Common myeloid progenitor, CD34-positive (primary cell): ENCODE data around the gene BHMT.
"Not testable (repeated sequence)": the region's sequence is repeated elsewhere in the genome, so short reads cannot be mapped to it uniquely, and the experiment has no call there.

Experiments used
- CTCF ChIA-PET: fragments of 350-600 bp; sonication (Branson Sonifier 250); formaldehyde crosslinking; loops from one replicate; lab custom pipeline; 2021; ENCODE audit warnings: antibody characterized with exemption; lab: Charles Lee
- POLR2A ChIA-PET: fragments of 350-600 bp; sonication (Branson Sonifier 250); formaldehyde crosslinking; loops from one replicate; lab custom pipeline; 2021; ENCODE audit warnings: antibody characterized with exemption; lab: Charles Lee
- DNase-seq, 3 donors: peaks; one replicate each; pipeline versions ENCODE4 v3.0.0 to v3.0.0-alpha.2; 2013
- H3K27ac ChIP-seq, 2 experiments: 1 replicate in 1 of 2; 2 replicates in 1 of 2; pipeline ENCODE4 v1.7.0; 2013; ENCODE audit warnings: inconsistent platforms in 2 of 2, low read length in 2 of 2, mild to moderate bottlenecking in 2 of 2, low read depth in 1 of 2, moderate library complexity in 1 of 2; ENCODE audit not compliant: severe bottlenecking in 2 of 2, insufficient read depth in 1 of 2, poor library complexity in 1 of 2
- H3K27me3 ChIP-seq, 5 experiments: replicated peaks in 2 of 5; 1 replicate in 3 of 5; 2 replicates in 2 of 5; pipeline versions ENCODE4 v1.6.1 to v1.7.0; 2013; ENCODE audit warnings: low read length in 4 of 5, mild to moderate bottlenecking in 2 of 5, moderate library complexity in 2 of 5, inconsistent platforms in 1 of 5; ENCODE audit not compliant: insufficient read depth in 5 of 5, control insufficient read depth in 4 of 5
- H3K36me3 ChIP-seq, 4 experiments: 1 replicate in 2 of 4; 2 replicates in 2 of 4; pipeline versions ENCODE4 v1.6.1 to v1.7.0; 2013; ENCODE audit warnings: low read length in 3 of 4, control low read depth in 1 of 4, mild to moderate bottlenecking in 1 of 4; ENCODE audit not compliant: control insufficient read depth in 4 of 4, insufficient read depth in 4 of 4
- H3K4me1 ChIP-seq, 4 experiments: 1 replicate in 3 of 4; 2 replicates in 1 of 4; pipeline versions ENCODE4 v1.6.1 to v1.7.1; 2013; ENCODE audit warnings: low read length in 3 of 4, mild to moderate bottlenecking in 3 of 4, control low read depth in 1 of 4, inconsistent platforms in 1 of 4, moderate library complexity in 1 of 4; ENCODE audit not compliant: control insufficient read depth in 4 of 4, insufficient read depth in 4 of 4; ENCODE audit errors: control extremely low read depth in 1 of 4
- H3K4me3 ChIP-seq, 7 experiments: 1 replicate in 4 of 7; 2 replicates in 3 of 7; pipeline versions ENCODE4 v1.5.1 to v1.7.0; 2013; ENCODE audit warnings: mild to moderate bottlenecking in 7 of 7, low read length in 6 of 7, moderate library complexity in 6 of 7, inconsistent platforms in 2 of 7, low read depth in 2 of 7, control low read depth in 1 of 7; ENCODE audit not compliant: insufficient read depth in 4 of 7, control insufficient read depth in 1 of 7; ENCODE audit errors: extremely low read depth in 1 of 7
- H3K9me3 ChIP-seq, 5 experiments: 1 replicate in 4 of 5; 2 replicates in 1 of 5; pipeline versions ENCODE4 v1.6.1 to v1.7.1; 2013; ENCODE audit warnings: low read length in 4 of 5, mild to moderate bottlenecking in 2 of 5, inconsistent platforms in 1 of 5, low read depth in 1 of 5, moderate library complexity in 1 of 5; ENCODE audit not compliant: control insufficient read depth in 4 of 5, insufficient read depth in 2 of 5; ENCODE audit errors: control extremely low read depth in 1 of 5
- WGBS: methylation state at CpG from one replicate; pipeline ENCODE4 v1.1.5; 2013; ENCODE audit not compliant: insufficient coverage; 5-methylcytosine and 5-hydroxymethylcytosine counted together

Gene BHMT

DNA sequence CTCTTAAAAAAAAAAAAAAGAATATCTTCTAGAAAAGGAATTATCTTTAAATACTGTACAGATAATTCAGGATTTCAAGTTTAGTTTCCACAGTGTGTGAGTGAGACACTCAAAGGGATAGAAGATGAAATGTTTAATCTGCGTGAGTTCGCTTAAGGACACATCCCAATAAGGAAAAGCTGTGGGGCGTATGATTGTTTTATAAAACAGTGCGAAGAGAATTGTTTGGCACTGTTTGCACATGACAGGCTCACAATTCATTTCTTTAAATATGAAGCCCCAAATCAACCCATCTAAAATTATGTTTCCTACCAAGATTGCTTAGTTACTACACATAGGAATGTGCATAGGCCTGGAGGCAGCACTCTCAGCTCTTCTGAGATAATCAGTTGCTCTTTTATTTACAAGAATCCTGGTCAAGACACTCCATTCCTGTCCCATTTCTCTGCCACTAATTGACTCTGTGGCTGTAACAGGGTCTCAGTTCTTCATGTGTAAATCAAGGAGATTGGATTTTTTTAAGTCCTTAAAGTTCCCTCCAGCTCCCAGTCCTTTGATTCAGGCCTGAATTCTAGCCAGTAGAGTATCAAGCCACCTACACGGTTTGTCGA is 60.1 kb downstream of the BHMT start:
- 100% methylated on average over 2 of the region's 6 CpGs for WGBS
- POLR2A ChIA-PET, result no interaction called here

DNA sequence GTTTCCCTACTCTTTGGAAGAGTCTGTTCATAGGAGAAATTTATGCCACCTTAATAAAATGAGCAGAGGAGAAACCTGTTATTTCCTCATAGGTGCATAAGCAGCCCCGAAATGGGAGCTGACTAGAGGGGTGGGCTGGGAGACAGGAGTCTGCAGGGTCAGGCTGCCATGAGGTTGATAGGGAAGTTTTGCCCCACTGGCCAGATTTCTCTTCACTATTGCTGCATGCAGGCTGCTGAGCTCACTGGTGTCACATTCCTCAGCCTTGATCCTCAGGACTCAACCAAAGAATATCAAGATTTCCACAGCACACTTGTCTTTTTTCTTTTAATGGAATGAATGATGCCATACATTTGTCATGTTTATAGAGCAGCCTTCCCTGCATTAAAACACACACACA is 60.7 kb downstream of the BHMT start:
- Histone ChIP-seq H3K27me3 (no peaks in the 10 kb centered on the region), H3K27ac (no peak overlapping the region), H3K9me3 (no peaks in the 10 kb centered on the region), H3K4me1 (no peaks in the 10 kb centered on the region), H3K4me3 (no peak overlapping the region), H3K36me3 (no peaks in the 10 kb centered on the region)
- ChIA-PET POLR2A (interaction anchor here (0.6 kb wide), 1 partner anchor 104 kb away, joined by 4 read pairs; no protein-coding TSS in a partner anchor), CTCF (no interaction called here)
- no peak for DNase-seq
- no CpG with 5 or more reads among the region's 1 CpG for whole genome bisulfite sequencing

More for the DNA sequence above, 60.1 kb downstream of the BHMT start:
- H3K36me3 ChIP-seq, result no peaks in the 10 kb centered on the region
- H3K4me1 ChIP-seq, result no peaks in the 10 kb centered on the region
- H3K4me3 ChIP-seq, result no peak overlapping the region
- H3K27me3 ChIP-seq, result no peaks in the 10 kb centered on the region
- CTCF ChIA-PET, result no interaction called here
- DNase-seq, result no peak
- H3K27ac ChIP-seq, result no peak overlapping the region
- no peaks in the 10 kb centered on the region for H3K9me3 ChIP-seq

DNA sequence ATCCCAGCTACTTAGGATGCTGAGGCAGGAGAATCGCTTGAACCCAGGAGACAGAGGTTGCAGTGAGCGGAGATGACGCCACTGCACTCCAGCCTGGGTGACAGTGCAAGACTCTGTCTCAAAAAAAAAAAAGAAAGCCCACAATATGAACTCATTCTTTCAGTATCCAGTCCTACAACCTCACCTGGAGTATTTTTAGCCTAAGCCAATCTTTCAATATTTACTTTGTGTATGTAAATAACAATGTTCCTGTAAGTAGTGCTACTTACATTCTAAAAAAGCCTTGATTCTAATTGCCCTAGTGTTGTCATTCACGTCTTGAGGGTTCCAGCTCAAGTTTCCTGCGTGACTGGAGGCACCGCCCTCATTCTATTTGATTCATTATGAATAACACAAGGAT is 62.0 kb downstream of the BHMT start:
- no peak overlapping the region for H3K4me3 ChIP-seq
- H3K9me3 ChIP-seq, result no peaks in the 10 kb centered on the region
- ChIA-PET CTCF (no interaction called here), POLR2A (no interaction called here)
- no peak overlapping the region for H3K27ac ChIP-seq
- whole genome bisulfite sequencing, result 100% methylated on average over 1 of the region's 6 CpGs
- H3K36me3 ChIP-seq, result no peaks in the 10 kb centered on the region
- H3K4me1 ChIP-seq, result no peaks in the 10 kb centered on the region
- no peaks in the 10 kb centered on the region for H3K27me3 ChIP-seq
- DNase-seq, result no peak

DNA sequence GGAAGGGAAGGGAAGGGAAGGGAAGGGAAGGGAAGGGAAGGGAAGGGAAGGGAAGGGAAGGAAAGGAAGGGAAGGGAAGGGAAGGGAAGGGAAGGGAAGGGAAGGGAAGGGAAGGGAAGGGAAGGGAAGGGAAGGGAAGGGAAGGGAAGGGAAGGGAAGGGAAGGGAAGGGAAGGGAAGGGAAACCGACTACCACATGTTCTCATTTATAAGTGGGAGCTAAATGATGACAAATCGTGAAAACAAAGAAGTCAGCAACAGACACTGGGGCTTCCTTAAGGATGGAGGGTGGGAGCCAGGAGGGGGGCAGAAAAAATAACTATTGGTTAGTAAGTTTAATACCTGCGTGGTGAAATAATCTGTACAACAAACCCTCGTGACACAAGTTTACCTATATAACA is 68.8 kb downstream of the BHMT start:
- H3K4me3 ChIP-seq, DNase-seq, POLR2A ChIA-PET, H3K9me3 ChIP-seq, H3K4me1 ChIP-seq, H3K27me3 ChIP-seq, H3K27ac ChIP-seq, CTCF ChIA-PET, H3K36me3 ChIP-seq: not testable (repeated sequence)
- no CpG with 5 or more reads among the region's 4 CpGs for WGBS

DNA sequence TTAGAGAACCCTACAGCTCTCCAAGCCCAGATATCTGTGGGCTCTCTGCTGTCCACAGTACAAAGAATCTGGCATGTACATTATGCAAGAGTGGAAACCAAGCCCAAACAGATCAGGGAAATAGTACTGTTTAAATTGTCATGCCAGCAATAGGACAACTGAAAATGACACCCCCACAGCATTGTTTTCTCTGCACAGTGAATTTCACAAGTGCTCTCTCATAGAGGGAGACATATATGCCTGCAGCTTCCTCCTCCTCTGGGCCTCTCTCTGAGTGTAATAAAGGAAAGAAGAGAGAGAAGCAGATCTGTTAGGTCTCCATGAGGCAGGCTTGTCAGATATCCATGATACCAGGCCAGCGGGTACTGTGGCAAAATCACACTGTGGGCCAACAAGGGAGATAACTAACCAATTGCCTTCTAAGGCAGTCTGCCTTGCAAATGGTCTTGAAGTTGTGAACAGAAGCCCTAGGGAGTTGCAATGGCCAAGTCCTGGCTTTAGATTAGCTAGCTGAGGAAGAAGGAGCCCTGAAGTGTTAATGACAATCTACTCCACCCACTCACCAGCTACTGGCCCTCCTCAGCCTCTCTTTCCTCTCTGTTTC is 69.9 kb downstream of the BHMT start:
- no peak overlapping the region for H3K4me3 ChIP-seq
- H3K27ac ChIP-seq, result no peak overlapping the region
- H3K4me1 ChIP-seq, result peaks cover 0 to 4% (median 0%) of the 10 kb centered on the region in 4 experiments
- H3K9me3 ChIP-seq, result no peaks in the 10 kb centered on the region
- DNase-seq, result no peak
- ChIA-PET POLR2A (no interaction called here), CTCF (no interaction called here)
- no CpG with 5 or more reads among the region's 1 CpG for WGBS
- H3K27me3 ChIP-seq, result no peaks in the 10 kb centered on the region
- no peaks in the 10 kb centered on the region for H3K36me3 ChIP-seq
